ENCODE results near the gene CDH23.

GRCh38 chr10:71816421-71816851 is 419.7 kb downstream of the CDH23 start:
- TF ChIP-seq, protein P1, sequence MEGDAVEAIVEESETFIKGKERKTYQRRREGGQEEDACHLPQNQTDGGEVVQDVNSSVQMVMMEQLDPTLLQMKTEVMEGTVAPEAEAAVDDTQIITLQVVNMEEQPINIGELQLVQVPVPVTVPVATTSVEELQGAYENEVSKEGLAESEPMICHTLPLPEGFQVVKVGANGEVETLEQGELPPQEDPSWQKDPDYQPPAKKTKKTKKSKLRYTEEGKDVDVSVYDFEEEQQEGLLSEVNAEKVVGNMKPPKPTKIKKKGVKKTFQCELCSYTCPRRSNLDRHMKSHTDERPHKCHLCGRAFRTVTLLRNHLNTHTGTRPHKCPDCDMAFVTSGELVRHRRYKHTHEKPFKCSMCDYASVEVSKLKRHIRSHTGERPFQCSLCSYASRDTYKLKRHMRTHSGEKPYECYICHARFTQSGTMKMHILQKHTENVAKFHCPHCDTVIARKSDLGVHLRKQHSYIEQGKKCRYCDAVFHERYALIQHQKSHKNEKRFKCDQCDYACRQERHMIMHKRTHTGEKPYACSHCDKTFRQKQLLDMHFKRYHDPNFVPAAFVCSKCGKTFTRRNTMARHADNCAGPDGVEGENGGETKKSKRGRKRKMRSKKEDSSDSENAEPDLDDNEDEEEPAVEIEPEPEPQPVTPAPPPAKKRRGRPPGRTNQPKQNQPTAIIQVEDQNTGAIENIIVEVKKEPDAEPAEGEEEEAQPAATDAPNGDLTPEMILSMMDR (optimal IDR thresholded peaks at IDR 0.05 in 1 of 3, IDR thresholded peaks at IDR 0.05 in 1 of 3, conservative IDR thresholded peaks at IDR 0.05 in 1 of 3; ENCODE audit: extremely low read depth in 1 of 3, insufficient read depth in 2 of 3, low read length in 3 of 3) = no peak
- no peak for TF ChIP-seq EZH2 (IDR thresholded peaks at IDR 0.05; ENCODE audit: low read length)
